Measurements from ENCODE around the gene POGLUT3.

The POGLUT3 gene, protein sequence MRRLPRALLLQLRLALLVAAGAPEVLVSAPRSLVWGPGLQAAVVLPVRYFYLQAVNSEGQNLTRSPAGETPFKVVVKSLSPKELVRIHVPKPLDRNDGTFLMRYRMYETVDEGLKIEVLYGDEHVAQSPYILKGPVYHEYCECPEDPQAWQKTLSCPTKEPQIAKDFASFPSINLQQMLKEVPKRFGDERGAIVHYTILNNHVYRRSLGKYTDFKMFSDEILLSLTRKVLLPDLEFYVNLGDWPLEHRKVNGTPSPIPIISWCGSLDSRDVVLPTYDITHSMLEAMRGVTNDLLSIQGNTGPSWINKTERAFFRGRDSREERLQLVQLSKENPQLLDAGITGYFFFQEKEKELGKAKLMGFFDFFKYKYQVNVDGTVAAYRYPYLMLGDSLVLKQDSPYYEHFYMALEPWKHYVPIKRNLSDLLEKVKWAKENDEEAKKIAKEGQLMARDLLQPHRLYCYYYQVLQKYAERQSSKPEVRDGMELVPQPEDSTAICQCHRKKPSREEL

GRCh38 chr11:108498046-108498815 lies at the start of gene POGLUT3:
Gene POGLUT3 (minus strand): TSS chr11:108498384. CDS start chr11:108498366, 18 bp downstream.
- peak in 1 of 2 donors; percentile 50 for DNase-seq

DNA sequence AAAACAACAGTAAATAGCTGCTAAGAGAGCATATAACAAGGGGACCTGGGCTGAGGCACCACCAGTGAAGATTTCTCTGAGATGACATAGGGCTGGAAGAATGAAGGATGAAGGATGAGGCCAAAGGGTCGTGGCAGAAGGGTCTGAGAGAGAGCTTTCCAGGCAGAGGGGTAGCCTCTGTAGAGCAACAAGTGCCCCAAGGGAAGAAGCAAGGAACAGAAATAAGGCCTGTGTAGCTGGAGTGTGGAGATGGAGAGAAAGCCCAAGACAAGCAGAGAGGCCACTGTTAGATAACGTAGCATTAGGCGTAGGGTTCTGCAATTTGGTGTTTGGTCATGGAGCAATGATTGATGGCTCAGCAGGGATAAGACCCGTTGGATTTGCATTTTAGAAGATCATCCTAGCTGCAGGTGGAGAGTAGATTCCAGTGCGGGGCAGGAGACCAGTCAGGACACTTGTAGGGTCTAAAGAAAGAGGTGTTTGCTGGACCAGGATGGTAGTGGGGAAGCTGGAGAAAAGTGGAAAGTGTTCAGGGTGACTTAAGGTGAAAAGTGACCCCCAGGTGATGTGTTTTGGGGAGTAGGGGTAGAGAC lies 47.8 kb upstream of the POGLUT3 start:
- no peak for DNase-seq

DNA sequence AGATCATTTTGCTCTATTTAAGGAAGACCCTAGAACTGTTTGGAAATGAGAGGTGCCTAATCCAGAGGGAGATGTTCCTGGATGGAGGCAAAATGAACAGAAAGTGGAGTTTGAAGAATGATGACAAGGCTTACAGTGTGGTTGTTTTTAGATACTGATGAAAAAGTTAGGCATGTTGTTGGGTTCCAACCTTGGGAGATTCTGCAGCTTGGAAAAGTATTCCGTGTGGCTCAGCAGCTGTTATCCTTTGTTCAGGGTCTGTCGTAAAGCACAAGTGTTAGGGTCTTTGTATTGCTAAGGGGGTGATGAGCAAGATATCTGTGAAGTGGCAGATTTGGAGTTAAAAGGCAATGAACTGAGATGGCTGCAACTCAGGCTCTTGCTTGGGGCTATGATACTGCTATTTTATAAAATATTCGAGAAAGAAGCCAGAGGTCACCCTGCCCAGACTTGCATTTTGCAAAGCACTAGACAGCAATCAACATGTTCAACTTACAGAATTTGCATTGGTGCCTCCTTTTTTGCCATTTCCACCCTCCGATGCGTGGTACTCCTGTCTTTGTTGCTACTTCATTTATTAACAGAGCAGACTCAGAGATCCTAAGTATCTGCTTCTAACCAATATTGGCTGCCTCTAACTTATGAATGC lies 45.3 kb upstream of the POGLUT3 start:
- DNase-seq: no peak

DNA sequence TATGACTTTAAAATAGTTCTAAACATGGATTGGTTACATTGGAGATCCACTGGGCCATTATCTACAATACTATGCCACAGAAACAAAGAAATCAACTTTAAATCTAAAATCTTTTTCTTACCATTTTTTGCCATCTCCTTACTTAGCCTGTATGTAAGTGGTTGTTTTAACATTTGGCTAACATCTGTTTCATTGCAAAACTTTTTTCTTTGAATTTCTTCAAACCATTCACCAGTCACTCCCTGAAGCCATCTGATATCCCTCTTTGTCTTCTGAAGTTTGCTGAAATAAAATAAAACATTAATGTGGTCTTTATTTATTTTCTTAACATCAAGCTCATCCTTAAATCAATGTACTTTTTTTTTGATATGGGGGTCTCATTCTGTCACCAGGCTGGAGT lies 43.3 kb upstream of the POGLUT3 start:
- no peak for DNase-seq

GRCh38 chr11:108538502-108538901 lies 40.3 kb upstream of the POGLUT3 start:
- no peak for DNase-seq

GRCh38 chr11:108538022-108538424 lies 39.8 kb upstream of the POGLUT3 start:
- no peak for DNase-seq

GRCh38 chr11:108536783-108537182 lies 38.6 kb upstream of the POGLUT3 start:
- no peak for DNase-seq

DNA sequence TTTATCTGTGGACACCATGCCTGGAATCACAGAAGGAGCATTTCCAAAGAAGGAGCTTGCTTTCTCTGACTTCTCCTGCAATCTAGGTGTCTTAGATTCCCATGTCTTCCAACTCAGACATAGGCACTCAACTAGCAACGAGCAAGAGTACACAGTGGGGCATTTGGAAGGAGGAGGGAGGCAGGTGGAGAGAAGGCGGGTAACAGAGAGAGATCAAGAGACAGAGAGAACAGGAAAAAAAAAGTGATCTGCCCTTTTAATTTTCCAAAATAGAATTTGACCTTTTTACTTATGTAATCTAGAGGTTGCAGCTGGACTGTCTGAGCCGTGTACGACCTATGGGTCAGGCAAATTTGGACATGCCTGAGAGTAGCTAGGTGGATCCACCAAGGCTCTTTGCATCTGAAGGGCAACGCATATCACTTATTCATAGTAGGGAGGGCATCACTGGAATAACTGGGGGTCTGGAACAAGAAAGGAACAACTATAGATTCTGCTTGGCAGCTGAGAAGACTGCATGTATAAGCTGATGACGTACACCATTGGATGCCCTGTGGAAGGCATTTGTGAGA lies 37.3 kb upstream of the POGLUT3 start:
- no peak for DNase-seq

DNA sequence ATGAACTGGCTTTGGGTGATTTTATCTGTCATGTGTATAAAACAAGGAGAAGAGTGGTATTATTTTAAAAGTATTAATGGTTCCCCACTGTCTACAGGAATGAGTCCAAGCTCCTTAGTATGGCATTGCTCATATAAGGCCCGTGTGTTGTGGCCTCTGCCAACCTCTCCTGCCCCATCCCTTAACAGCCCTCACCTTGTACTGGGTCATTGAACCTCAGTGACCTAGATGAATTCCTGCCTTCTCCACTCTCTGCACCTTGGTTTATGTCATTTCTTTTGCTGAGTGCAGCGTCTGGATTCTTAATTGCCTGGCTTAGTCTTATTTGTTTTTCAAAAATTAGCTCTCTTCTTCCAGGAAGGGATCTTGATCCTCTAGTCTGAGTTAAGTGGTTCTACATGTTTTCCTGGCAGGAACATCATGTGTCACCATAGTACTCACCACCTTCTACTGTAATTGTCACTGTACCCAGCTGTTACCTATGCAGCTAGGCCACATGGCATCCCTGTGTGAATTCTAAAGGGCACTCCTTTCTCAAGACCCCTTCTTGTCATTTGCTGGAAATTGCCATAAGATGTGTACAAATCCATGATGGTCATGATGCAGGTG lies 36.2 kb upstream of the POGLUT3 start:
- DNase-seq: no peak

DNA sequence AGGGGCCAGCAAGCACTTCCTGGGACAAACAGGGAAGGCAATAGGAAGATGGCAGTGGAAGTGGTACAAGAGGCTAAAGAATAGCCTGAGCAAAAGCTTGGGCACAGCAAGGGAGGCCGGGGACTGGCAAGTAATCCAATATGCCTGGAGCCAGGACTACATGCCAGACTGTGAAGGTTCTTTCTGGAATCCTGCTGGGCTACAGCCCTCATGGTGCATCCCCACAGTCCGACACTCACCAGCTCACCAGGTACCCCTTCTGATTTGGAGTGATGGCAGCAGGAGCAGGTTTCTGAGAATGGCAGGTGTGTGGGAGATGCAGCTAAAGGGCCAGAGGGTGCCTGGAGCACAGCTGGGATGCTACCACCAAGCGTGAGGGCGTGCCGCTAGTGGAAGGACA lies 32.2 kb upstream of the POGLUT3 start:
- DNase-seq: no peak

DNA sequence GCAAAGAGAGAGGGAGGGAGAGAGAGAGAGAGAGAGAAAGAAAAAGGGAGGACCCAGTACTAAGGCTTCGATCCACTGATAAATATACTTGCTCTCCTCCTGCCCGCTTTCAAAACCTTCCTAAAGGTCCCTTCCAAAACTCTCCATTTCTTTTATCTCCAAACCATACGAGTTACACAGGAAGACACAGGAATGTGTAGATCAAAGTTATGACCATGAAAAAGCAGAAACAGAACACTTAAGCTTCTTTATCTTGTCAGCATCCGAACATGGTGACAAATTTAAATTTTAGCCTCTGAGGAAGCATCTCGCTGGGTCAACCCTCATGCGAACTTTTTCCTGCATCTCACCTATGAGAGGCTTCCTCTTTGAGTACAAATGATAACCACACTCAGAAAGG lies 29.2 kb upstream of the POGLUT3 start:
- DNase-seq: no peak

DNA sequence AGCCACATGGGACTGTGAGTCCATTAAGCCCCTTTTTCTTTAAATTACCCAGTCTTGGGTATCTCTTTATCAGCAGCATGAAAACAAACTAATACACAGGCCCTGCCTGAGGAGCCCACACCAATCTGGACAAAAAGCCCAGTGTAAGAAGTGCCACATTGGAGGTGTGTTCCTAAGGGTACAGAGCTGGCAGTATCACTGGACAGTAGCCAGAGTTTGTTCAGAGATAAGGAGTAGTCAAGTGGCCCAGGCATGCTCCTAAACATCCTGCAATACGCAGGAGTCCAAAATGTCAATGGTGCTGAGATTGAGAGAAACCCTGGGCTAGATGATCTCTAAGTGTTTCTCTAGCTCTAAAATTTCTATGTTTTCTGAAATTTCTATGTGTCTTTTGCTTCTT lies 27.0 kb upstream of the POGLUT3 start:
- no peak for DNase-seq

GRCh38 chr11:108524422-108524821 lies 26.2 kb upstream of the POGLUT3 start:
- DNase-seq: no peak

GRCh38 chr11:108522318-108522717 lies 24.1 kb upstream of the POGLUT3 start:
- DNase-seq: no peak

DNA sequence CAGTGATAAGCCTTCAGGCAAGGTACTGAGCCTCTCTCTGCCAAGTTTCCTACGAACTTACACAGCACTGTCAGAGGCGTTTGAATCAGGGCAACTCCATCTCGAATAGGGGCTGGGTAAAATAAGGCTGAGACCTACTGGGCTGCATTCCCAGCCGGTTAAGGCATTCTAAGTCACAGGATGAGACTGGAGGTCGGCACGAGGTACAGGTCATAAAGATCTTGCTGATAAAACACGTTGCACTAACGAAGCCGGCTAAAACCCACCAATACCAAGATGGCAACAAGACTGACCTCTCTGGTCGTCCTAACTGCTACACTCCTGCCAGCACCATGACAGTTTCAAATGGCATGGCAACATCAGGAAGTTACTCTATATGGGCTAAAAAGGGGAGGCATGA lies 20.4 kb upstream of the POGLUT3 start:
- DNase-seq: no peak

DNA sequence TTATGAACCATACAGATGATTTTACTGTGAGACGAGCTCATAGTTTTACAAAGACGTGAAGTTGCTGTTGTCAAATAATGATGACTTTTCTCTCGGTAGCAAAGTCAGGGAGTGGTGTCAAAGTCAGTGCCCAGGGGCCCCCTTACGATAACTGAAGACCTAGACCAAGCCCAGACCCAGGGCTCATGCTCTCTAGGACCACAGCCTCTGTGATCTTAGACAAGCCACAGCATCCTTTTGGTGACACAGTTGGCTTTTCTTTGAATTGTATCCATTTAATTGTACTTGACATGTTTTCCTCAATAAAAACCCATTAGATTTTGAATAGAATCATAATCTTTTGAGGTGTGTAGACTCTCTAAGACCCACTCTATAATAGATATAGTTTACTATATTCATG lies 17.9 kb upstream of the POGLUT3 start:
- no peak for DNase-seq

GRCh38 chr11:108512708-108513107 lies 14.5 kb upstream of the POGLUT3 start:
- DNase-seq: no peak

- DNase-seq: no peak
Measured at GRCh38 chr11:108511851-108512474, 13.8 kb upstream of the POGLUT3 start.

DNA sequence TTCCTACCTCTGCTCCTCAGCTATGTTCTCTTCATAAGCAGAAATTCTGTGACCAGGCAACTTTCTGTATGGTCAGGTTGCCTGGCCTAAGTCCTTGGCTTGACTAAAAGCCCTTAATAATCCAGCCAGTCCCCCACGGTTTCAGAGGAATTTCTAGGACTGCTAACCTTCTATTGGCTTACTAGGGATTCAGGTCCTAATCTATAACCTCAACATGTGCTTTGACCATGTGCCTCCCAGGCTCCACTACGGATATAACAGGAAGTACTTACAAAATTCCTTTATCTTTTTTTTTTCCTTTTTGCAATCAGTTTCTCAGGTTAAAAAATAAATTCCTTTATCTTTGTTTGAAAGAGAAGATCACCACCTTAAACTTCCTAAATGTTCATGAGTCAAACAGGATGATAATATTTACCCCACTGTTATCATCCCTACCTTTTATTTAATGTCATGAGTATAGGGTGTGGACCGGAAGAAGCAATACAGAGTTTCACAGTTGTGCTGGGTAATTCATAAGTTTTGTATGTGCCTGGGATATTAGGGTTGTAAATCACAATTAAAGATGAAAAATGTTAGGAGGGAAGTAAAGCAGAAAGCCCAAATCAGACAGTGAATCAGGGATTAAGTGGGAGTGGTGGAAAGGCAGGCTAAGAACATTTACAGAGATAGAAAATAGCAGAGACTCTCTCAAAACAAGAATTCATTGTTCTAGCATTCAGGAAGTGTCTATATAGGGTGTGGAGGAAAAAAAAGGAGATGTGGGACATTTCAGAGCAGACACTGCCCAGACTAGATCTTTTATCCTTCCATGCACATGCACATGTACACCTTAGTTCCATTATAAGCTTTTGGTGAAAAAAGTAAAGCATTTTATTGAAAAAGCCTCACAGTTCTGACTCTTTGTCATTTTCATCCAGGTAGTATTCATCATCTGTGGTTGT lies 10.7 kb upstream of the POGLUT3 start:
- DNase-seq: no peak

DNA sequence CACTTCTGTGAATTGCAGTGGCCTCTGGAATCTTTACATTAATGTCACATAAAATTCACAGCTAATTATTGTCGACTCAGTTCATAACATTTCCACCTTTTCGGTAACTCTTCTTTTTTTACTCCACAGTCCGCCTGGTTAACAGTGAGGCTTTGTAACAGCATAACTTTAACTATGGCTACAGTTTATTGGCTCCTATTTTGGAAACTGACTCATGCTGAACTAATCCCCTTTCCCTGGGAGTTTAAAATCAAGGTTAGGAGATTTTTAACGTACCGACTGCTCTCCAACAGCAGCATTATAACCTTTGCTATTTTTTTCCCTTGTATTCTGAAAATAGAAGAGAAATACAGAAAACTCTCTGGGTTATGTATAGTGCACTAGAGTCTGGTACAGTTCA lies 3.2 kb upstream of the POGLUT3 start:
- DNase-seq: no peak

- no peak for DNase-seq
Measured at GRCh38 chr11:108500721-108501120, 2.5 kb upstream of the POGLUT3 start.
